Keratinocyte (primary cell): ENCODE data around the gene CSNK1G1. TPM values are rescaled to one million over a fixed set of nuclear protein-coding genes. Genes with fewer than 3 reads are reported as not detected.
"Not testable (repeated sequence)": the region's sequence is repeated elsewhere in the genome, so short reads cannot be mapped to it uniquely, and the experiment has no call there.

Source experiments
- DNase-seq: peaks from one replicate; pipeline ENCODE4 v3.0.0-alpha.2; 2011; ENCODE audit warnings: low read depth, missing footprints, low spot score
- FAIRE-seq: peaks from 2 replicates; lab custom pipeline; 2011; peaks lifted over from hg19 to GRCh38; lab: Jason Lieb, UNC
- H2AFZ ChIP-seq: 2 replicates; pipeline ENCODE4 v1.6.0; 2012; ENCODE audit warnings: low read length, control low read depth, inconsistent platforms; ENCODE audit not compliant: control insufficient read depth
- H3K27ac ChIP-seq: 2 replicates; pipeline ENCODE4 v1.5.1; 2011; ENCODE audit warnings: low read length; ENCODE audit not compliant: control insufficient read depth, insufficient read depth
- H3K27me3 ChIP-seq: 3 replicates; pipeline ENCODE4 v1.6.0; 2011; ENCODE audit warnings: low read length; ENCODE audit not compliant: control insufficient read depth, insufficient read depth; ENCODE audit errors: extremely low read depth
- H3K36me3 ChIP-seq, 2 experiments: 2 replicates in 1 of 2; 3 replicates in 1 of 2; pipeline ENCODE4 v1.5.1; 2011; ENCODE audit warnings: low read length in 2 of 2, mild to moderate bottlenecking in 1 of 2; ENCODE audit not compliant: control insufficient read depth in 2 of 2, insufficient read depth in 2 of 2; ENCODE audit errors: extremely low read depth in 1 of 2
- H3K4me1 ChIP-seq: 3 replicates; pipeline ENCODE4 v1.5.1; 2011; ENCODE audit warnings: low read length; ENCODE audit not compliant: control insufficient read depth, insufficient read depth; ENCODE audit errors: extremely low read depth
- H3K4me2 ChIP-seq: 3 replicates; pipeline ENCODE4 v1.6.0; 2011; ENCODE audit warnings: low read depth, low read length; ENCODE audit not compliant: control insufficient read depth, insufficient read depth; ENCODE audit errors: extremely low read depth
- H3K4me3 ChIP-seq, 3 experiments: fragments of 200-600 bp in 1 of 3; sonication (generic) in 1 of 3; 2 replicates in 2 of 3; 3 replicates in 1 of 3; pipeline ENCODE4 v1.5.1; 2011 to 2016; ENCODE audit warnings: low read length in 3 of 3, mild to moderate bottlenecking in 3 of 3, control low read depth in 2 of 3, inconsistent platforms in 1 of 3, low read depth in 1 of 3, mixed read lengths in 1 of 3, mixed run types in 1 of 3, moderate library complexity in 1 of 3; ENCODE audit not compliant: control insufficient read depth in 2 of 3, insufficient read depth in 2 of 3; ENCODE audit errors: extremely low read depth in 1 of 3
- H3K79me2 ChIP-seq: 2 replicates; pipeline ENCODE4 v1.6.0; 2012; ENCODE audit warnings: low read length; ENCODE audit not compliant: control insufficient read depth, insufficient read depth
- H3K9ac ChIP-seq: 3 replicates; pipeline ENCODE4 v1.6.0; 2011; ENCODE audit warnings: low read length; ENCODE audit not compliant: control insufficient read depth, insufficient read depth; ENCODE audit errors: extremely low read depth
- H3K9me1 ChIP-seq: 3 replicates; pipeline ENCODE4 v1.6.0; 2011; ENCODE audit warnings: low read length; ENCODE audit not compliant: control insufficient read depth, insufficient read depth; ENCODE audit errors: extremely low read depth
- H3K9me3 ChIP-seq: 2 replicates; pipeline ENCODE4 v1.5.1; 2012; ENCODE audit warnings: low read depth, low read length; ENCODE audit not compliant: control insufficient read depth
- H4K20me1 ChIP-seq: 3 replicates; pipeline ENCODE4 v1.6.0; 2011; ENCODE audit warnings: low read length; ENCODE audit not compliant: control insufficient read depth, insufficient read depth; ENCODE audit errors: extremely low read depth
- CTCF ChIP-seq, 3 experiments: IDR thresholded peaks in 1 of 3; conservative IDR thresholded peaks in 1 of 3; optimal IDR thresholded peaks in 1 of 3; 2 replicates in 2 of 3; 3 replicates in 1 of 3; pipeline versions ENCODE3 to v1.5.1; 2011; ENCODE audit warnings: low read length in 3 of 3, mild to moderate bottlenecking in 3 of 3, moderate library complexity in 2 of 3, control low read depth in 1 of 3, inconsistent platforms in 1 of 3; ENCODE audit not compliant: insufficient read depth in 2 of 3; ENCODE audit errors: extremely low read depth in 1 of 3
- EZH2 ChIP-seq: IDR thresholded peaks from one replicate; pipeline ENCODE4 v1.6.1; 2012; ENCODE audit warnings: inconsistent platforms, mild to moderate bottlenecking, low read length, moderate library complexity
- dilution Hi-C: fragments of 300-500 bp; cut with MboI; formaldehyde crosslinking; loops from one replicate; pipeline ENCODE4 v1.7.0; 2020; ENCODE audit warnings: low sequenced_read_pairs; ENCODE audit not compliant: extremely low pct_ligation_motif_present
- polyA plus RNA-seq, 5 experiments: library from polyadenylated mRNA; depleted of rRNA in 3 of 5; stranded (reverse) in 3 of 5; stranded (forward) in 1 of 5; unstranded in 1 of 5; fragments of >200 nt; gene quantifications; 1 replicate in 1 of 5; 2 replicates in 3 of 5; 3 replicates in 1 of 5; pipeline versions ENCODE4 v1.2.1 to v1.2.3, GENCODE V29; 2011 to 2012; ENCODE audit warnings: missing spikeins in 2 of 5, low read depth in 1 of 5, low replicate concordance in 1 of 5

The CSNK1G1 gene
- polyA plus RNA-seq, 1 donor (not counting 4 experiments of a cell fraction or from before 2014, with no cell fraction given): 28.9 TPM

GRCh38 chr15:64274341-64274950 lies 81.5 kb downstream of the CSNK1G1 start:
- no peaks in the 10 kb centered on the region for H3K36me3 ChIP-seq
- no peak for TF ChIP-seq EZH2
- TF ChIP-seq CTCF (optimal IDR thresholded peaks at IDR 0.05 in 1 of 3, IDR thresholded peaks at IDR 0.05 in 1 of 3, conservative IDR thresholded peaks at IDR 0.05 in 1 of 3; ENCODE audit: extremely low read depth in 1 of 3, insufficient read depth in 2 of 3, low read length in 3 of 3): no peak
- DNase-seq (no peak), FAIRE-seq (no peak)
- H3K9me1 ChIP-seq: no peaks in the 10 kb centered on the region
- no peak overlapping the region for H2AFZ ChIP-seq
- no peaks in the 10 kb centered on the region for H3K9me3 ChIP-seq
- H3K4me2 ChIP-seq: no peak overlapping the region
- peaks cover 43% of the 10 kb centered on the region for H3K79me2 ChIP-seq
- H3K27me3 ChIP-seq: no peaks in the 10 kb centered on the region
- H4K20me1 ChIP-seq: no peaks in the 10 kb centered on the region
- no peak overlapping the region for H3K9ac ChIP-seq
- H3K27ac ChIP-seq: no peak overlapping the region
- H3K4me3 ChIP-seq: no peak overlapping the region
- dilution Hi-C loops: no loop called here
- H3K4me1 ChIP-seq: no peaks in the 10 kb centered on the region

DNA sequence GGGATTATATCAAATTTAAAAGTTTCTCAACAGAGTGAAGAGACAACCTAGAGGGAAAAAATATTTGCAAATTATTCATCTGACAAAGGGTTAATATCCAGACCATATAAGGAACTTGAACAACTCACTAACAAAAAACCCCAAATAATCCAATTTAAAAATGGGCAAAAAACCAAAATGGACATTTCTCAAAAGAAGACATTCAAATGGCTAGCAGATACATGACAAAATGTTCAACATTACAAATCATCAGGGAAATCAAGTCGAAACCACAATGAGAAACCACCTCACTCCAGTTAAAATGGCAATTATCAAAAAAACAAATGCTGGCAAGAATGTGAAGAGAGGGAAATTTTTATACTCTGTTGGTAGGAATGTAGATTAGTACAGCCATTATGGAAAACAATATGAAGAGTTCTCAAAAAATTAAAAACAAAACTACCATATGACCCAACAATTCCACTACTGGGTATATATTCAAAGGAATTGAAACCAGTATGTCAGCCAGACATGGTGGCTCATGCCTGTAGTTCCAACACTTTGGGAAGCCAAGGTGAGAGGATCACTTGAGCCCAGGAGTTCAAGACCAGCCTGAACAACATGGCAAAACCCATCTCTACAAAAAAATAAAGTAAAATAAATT lies 88.5 kb downstream of the CSNK1G1 start:
- Histone ChIP-seq H4K20me1 (no peaks in the 10 kb centered on the region), H3K27me3 (no peaks in the 10 kb centered on the region), H3K27ac (no peak overlapping the region), H3K4me3 (no peak overlapping the region), H3K9me1 (no peaks in the 10 kb centered on the region), H3K9me3 (no peaks in the 10 kb centered on the region), H3K4me2 (no peak overlapping the region), H3K4me1 (no peaks in the 10 kb centered on the region), H2AFZ (no peak overlapping the region), H3K36me3 (no peaks in the 10 kb centered on the region), H3K79me2 (peaks cover 56% of the 10 kb centered on the region), H3K9ac (no peak overlapping the region)
- dilution Hi-C loops: no loop called here
- TF ChIP-seq EZH2 (no peak), CTCF (optimal IDR thresholded peaks at IDR 0.05 in 1 of 3, IDR thresholded peaks at IDR 0.05 in 1 of 3, conservative IDR thresholded peaks at IDR 0.05 in 1 of 3; ENCODE audit: extremely low read depth in 1 of 3, insufficient read depth in 2 of 3, low read length in 3 of 3) (no peak)
- FAIRE-seq: no peak
- DNase-seq: no peak

GRCh38 chr15:64265188-64265587 lies 90.8 kb downstream of the CSNK1G1 start:
- not testable (repeated sequence) for FAIRE-seq

More at GRCh38 chr15:64265188-64265587, 90.8 kb downstream of the CSNK1G1 start:
- H3K27me3 ChIP-seq, H3K27ac ChIP-seq, dilution Hi-C loops, H3K4me3 ChIP-seq, H3K4me2 ChIP-seq, DNase-seq, H3K9ac ChIP-seq, H3K9me3 ChIP-seq, H3K4me1 ChIP-seq, H2AFZ ChIP-seq, H3K36me3 ChIP-seq, H3K9me1 ChIP-seq, H4K20me1 ChIP-seq: not testable (repeated sequence)
- H3K79me2 ChIP-seq: peaks cover 64% of the 10 kb centered on the region
